Activated CD4-positive, alpha-beta T cell treated with anti-CD3 and anti-CD28 coated beads, Interleukin-10, Interleukin-2, amounts not matched to agents 100 ng/mL and 50 ng/mL, durations not matched to agents 16 hours and 8 hours (primary cell): ENCODE data around the gene WDFY4.

ENCODE experiments used
- DNase-seq: peaks from one replicate; pipeline ENCODE4 v3.0.0-alpha.2; 2020

Gene WDFY4

GRCh38 chr10:48710647-48711275 lies 26.1 kb downstream of the WDFY4 start:
- no peak for DNase-seq

GRCh38 chr10:48711830-48712229 lies 27.2 kb downstream of the WDFY4 start:
- no peak for DNase-seq

DNA sequence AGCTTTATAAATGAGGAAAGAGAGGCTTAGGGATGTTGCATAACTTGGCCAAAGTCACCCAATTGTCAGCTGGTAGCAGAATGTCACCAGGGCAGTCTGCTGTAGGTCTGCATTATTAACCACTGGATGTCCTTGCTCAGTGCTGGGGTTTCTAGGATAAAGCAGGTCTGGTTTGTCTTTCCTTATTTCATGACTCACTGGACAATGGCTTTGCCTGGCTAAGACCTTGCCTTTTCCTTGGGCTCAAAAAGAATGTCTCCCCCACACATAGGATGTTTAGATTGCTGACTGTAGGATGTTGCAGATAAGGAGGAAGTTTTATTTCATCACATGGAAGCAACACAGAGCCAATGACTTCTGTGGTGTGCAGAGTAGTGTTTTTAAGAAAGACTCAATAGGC lies 29.4 kb downstream of the WDFY4 start:
- no peak for DNase-seq

- no peak for DNase-seq
These were observed 31.7 kb downstream of the WDFY4 start for GRCh38 chr10:48716416-48716815.

GRCh38 chr10:48720611-48721010 lies 35.9 kb downstream of the WDFY4 start:
- no peak for DNase-seq

DNA sequence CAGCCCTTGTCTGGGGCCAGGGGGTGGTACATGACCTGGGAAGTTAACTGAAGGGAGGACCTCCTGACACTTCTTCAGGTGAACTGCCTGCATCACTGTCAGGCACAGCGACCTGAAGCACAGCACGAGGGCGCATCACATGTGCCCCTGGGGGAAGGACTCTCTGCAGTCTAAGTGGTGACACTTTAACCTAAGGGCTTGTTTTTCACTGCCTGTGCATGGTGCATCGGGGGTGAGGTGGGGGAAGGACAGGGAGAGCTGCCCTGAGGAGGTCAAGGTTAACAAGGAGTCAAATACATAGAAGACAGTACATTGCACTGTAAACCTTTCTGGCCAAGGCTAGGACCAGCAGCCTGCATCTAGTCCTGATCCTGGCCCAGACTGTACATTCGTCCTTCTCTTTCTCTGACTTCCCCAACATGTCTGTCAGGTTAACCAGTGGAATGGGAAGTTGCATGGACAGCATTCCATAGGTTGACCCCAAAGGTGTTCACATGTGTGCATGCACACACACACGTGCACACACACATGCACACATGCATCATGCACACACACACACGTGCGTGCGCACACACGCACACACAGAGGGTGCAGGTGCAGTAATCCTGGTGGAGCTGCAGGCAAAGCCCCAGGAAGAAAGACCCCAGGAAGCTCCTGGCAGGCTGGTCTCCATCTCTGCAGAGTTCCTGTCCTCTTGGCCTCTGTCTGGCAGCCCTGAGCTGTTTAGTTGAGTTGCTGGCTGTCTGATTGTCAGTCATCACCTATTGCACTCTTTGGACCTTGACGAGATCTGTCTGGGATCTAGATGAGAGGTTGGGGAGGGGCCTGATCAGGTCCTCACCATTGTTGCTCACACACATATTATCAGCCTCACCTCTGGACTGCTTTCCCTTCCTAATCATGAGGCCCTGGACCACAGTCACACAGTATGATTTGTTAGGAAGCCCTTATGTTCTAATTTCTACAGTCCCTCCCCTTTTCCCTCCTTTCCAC lies 37.8 kb downstream of the WDFY4 start:
- DNase-seq = no peak

DNA sequence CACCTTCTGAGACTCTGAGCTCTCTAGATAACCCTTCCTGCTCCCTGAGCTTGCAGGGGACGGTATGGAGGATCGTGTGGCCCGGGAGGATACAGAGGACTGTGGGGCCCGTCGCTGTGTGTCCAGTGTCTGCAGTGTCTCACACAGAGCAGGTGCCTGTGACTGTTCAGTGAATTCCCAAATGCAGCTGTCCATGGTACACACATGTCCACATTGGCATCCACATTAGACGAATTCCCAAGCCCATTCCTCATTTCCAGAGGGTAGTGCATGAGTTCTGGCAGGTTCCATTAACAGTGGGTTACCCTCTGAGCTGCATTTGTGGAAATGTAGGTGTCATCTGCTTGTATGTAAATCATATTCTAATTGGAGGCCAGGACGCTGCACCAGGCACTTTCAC lies 39.5 kb downstream of the WDFY4 start:
- no peak for DNase-seq

- no peak for DNase-seq
These were observed 41.0 kb downstream of the WDFY4 start for GRCh38 chr10:48725708-48726107.

DNA sequence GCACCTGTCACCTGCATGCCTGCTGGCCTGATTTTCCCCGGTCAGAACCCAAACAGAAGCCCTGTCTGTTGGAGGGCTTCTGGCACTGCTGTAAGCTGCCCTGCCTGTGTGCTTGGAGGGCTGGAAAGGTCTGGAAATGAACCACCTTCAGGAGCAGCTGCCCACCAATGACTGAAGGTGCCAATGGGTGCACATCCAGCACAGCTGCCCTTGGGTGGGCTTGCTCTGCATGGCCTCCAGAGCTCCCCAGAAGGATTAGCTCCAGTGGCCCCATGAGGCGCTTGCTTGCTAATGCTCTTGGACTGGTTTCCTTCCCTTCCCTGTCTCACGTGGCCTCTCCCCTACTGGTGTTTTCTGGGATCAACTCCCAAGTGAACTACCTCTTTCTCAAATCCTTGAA lies 43.2 kb downstream of the WDFY4 start:
- DNase-seq = no peak

GRCh38 chr10:48729222-48729621 lies 44.5 kb downstream of the WDFY4 start:
- no peak for DNase-seq

DNA sequence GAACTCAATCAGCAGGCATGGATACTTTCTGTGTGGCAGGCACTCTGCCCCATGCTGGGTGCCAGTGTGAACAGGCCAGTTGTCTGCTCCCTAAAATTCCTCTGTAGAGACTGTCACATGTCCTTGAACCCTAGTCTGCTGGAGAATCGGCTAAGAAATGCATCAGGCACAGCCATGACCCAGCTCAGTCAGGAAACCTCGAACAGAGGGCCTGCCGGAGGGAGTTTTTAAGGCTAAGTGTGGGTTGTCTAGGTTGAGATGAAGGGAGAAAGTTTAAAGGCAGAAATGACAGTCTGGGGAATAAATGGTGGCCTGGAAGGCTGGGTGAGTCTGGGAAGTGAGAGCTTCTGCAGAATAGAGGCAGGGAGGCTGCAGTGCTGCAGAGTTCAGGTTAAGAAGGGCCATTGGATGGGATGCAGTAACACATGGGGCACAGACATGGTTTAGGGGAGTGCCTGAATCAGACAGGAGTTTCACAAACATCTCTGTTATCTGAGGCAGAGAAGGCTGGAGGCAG lies 45.3 kb downstream of the WDFY4 start:
- no peak for DNase-seq

- no peak for DNase-seq
These were observed 46.5 kb downstream of the WDFY4 start for GRCh38 chr10:48731141-48731540.

DNA sequence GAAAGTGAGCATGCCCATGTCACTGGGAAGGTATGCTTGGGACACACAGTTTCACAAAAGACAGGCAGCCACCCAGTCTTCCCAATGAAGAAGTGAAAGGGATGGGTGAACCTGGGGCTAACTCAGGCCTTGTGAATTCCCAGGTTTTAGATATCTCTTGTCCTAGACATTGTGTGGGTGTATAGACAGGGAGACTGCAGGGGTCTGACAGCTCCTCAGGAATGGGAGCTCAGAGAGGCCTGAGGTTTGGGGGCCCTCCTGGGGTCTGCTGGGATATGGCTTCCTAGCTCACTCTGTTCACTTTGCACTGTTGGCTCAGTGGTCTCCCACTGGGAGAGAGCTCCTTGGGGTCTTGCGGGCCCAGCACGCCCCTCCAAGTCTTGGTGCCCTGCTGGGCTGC lies 47.0 kb downstream of the WDFY4 start:
- no peak for DNase-seq

GRCh38 chr10:48733329-48733728 lies 48.7 kb downstream of the WDFY4 start:
- DNase-seq = no peak

DNA sequence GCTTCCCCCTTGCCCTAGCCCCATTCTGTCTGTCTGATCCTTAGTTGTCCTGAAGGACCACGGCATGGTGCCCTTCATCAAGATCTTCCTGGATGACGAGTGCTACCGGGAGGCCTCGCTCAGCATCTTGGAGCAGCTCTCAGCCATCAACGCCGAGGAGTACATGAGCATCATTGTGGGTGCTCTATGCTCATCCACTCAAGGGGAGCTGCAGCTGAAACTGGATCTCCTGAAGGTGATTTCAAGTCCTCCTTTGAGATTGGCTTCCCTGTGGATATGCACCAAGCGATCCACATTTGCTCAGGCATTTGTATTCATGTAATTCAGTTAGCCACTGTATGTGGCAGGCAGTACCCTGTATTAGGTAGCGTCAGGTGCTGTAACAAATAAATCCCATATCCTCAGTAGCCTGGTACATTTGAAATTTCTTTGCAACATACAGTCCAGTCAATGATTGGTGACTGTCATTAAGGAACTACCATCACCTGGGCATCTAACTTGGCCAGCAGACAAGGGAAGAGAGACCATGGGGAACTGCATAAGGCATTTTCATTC lies 51.2 kb downstream of the WDFY4 start:
- no peak for DNase-seq

GRCh38 chr10:48736596-48736995 lies 51.9 kb downstream of the WDFY4 start:
- DNase-seq = no peak

GRCh38 chr10:48737886-48738285 lies 53.2 kb downstream of the WDFY4 start:
- no peak for DNase-seq

GRCh38 chr10:48739170-48739569 lies 54.5 kb downstream of the WDFY4 start:
- DNase-seq = no peak

- no peak for DNase-seq
These were observed 55.5 kb downstream of the WDFY4 start for GRCh38 chr10:48740015-48740707.

DNA sequence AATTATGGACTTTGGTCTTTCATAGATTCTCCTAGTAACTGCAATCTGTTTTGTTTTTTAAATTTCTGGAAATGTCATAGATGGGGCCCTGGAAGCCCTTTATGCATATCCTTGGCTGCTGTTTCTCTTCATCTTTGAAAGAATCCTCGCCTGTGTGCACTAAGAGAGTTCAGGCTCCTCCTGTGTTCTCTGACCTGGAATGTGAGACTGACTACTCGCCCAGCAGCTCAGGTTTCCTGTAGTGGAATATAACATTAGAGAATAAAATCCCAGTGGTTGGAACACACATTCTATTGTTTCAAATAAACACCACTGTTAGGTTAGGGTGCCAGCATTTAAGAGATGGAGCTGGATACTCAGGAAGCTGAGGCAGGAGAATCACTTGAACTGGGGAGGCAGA lies 56.3 kb downstream of the WDFY4 start:
- no peak for DNase-seq

- no peak for DNase-seq
These were observed 58.5 kb downstream of the WDFY4 start for GRCh38 chr10:48742891-48743860.

DNA sequence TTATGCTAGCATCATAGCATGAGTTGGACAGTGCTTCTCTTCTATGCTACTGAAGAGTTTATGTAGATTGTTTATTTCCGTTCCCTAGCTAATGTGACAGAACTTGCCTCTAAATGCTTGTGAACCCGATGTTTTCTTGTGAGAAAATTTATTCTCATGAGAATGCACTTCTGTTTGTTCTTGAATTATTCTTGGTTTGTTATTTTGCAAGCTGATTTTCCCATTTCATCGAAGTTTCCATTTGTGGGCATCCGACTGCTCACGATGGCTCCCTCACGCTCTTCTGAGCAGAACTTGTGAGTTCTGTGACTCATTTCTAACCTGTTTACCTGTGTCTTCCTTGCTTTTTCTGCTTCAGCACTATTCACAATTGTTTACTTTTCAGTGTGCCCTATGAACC lies 59.9 kb downstream of the WDFY4 start:
- DNase-seq = no peak
